H1 (cell line): ENCODE data around the gene GPR15. TPM values are rescaled to one million over a fixed set of nuclear protein-coding genes. Genes with fewer than 3 reads are reported as not detected.

ENCODE experiments used
- CTCF ChIA-PET: fragments of 300-600 bp; sonication (Branson Sonifier 250); formaldehyde crosslinking; loops from one replicate; lab custom pipeline; 2021; ENCODE audit not compliant: partially characterized antibody; lab: Charles Lee
- POLR2A ChIA-PET: fragments of 300-600 bp; sonication (Branson Sonifier 250); formaldehyde crosslinking; loops from one replicate; lab custom pipeline; 2021; ENCODE audit warnings: inconsistent platforms; ENCODE audit not compliant: partially characterized antibody; lab: Charles Lee
- DNase-seq, 2 experiments: peaks; one replicate each; pipeline versions ENCODE4 v3.0.0 to v3.0.0-alpha.2; 2010 to 2022; ENCODE audit warnings: low spot score in 2 of 2, low read depth in 1 of 2, mixed read lengths in 1 of 2
- FAIRE-seq: peaks from 2 replicates; lab custom pipeline; 2011; peaks lifted over from hg19 to GRCh38; lab: Jason Lieb, UNC
- H2AFZ ChIP-seq: 2 replicates; pipeline ENCODE4 v1.8.1; 2012; ENCODE audit warnings: low read length, inconsistent platforms
- H2AK5ac ChIP-seq: 2 replicates; pipeline ENCODE4 v1.6.1; 2013; ENCODE audit warnings: low read depth, low read length
- H2BK120ac ChIP-seq: replicated peaks from 2 replicates; pipeline ENCODE3; 2013; ENCODE audit warnings: low read depth, low read length, inconsistent platforms
- H2BK12ac ChIP-seq: 2 replicates; pipeline ENCODE4 v1.6.1; 2013; ENCODE audit warnings: low read depth, low read length
- H2BK15ac ChIP-seq: 2 replicates; pipeline ENCODE4 v1.6.1; 2013; ENCODE audit warnings: low read length
- H2BK20ac ChIP-seq: 2 replicates; pipeline ENCODE4 v1.6.1; 2013; ENCODE audit warnings: low read length
- H2BK5ac ChIP-seq: 2 replicates; pipeline ENCODE4 v1.6.1; 2013; ENCODE audit warnings: low read depth, low read length
- H3K14ac ChIP-seq: 2 replicates; pipeline ENCODE4 v1.6.1; 2013; ENCODE audit warnings: inconsistent platforms; ENCODE audit not compliant: insufficient read length
- H3K18ac ChIP-seq: 2 replicates; pipeline ENCODE4 v1.6.1; 2013; ENCODE audit warnings: low read length; ENCODE audit errors: extremely low read depth
- H3K23ac ChIP-seq: 2 replicates; pipeline ENCODE4 v1.6.1; 2013; ENCODE audit warnings: inconsistent platforms; ENCODE audit not compliant: insufficient read length
- H3K23me2 ChIP-seq: 2 replicates; pipeline ENCODE4 v1.6.1; 2013; ENCODE audit warnings: low read depth, low read length
- H3K27ac ChIP-seq: 2 replicates; pipeline ENCODE4 v1.6.1; 2011; ENCODE audit warnings: low read depth, low read length, inconsistent platforms
- H3K27me3 ChIP-seq, 4 experiments: replicated peaks in 1 of 4; 1 replicate in 1 of 4; 2 replicates in 3 of 4; pipeline versions ENCODE4 v1.6.1 to v1.8.1; 2011 to 2013; ENCODE audit warnings: low read length in 3 of 4, mild to moderate bottlenecking in 3 of 4, inconsistent platforms in 2 of 4, mixed read lengths in 2 of 4, moderate library complexity in 1 of 4; ENCODE audit not compliant: control insufficient read depth in 3 of 4, insufficient read depth in 3 of 4; ENCODE audit errors: extremely low read depth in 1 of 4
- H3K36me3 ChIP-seq, 4 experiments: 2 replicates each; pipeline versions ENCODE4 v1.6.1 to v1.8.1; 2011 to 2013; ENCODE audit warnings: mild to moderate bottlenecking in 4 of 4, low read length in 3 of 4, moderate library complexity in 2 of 4, control low read depth in 1 of 4, inconsistent platforms in 1 of 4; ENCODE audit not compliant: insufficient read depth in 4 of 4, control insufficient read depth in 2 of 4
- H3K4ac ChIP-seq: replicated peaks from 2 replicates; pipeline ENCODE3; 2013; ENCODE audit warnings: low read length, low read depth, mixed read lengths, inconsistent platforms; ENCODE audit not compliant: insufficient read length
- H3K4me1 ChIP-seq, 4 experiments: replicated peaks in 1 of 4; 1 replicate in 1 of 4; 2 replicates in 3 of 4; pipeline versions ENCODE4 v1.6.1 to v1.8.1; 2011 to 2013; ENCODE audit warnings: low read length in 3 of 4, inconsistent platforms in 2 of 4, mixed read lengths in 1 of 4; ENCODE audit not compliant: insufficient read depth in 4 of 4, control insufficient read depth in 3 of 4
- H3K4me2 ChIP-seq, 2 experiments: 2 replicates each; pipeline versions ENCODE4 v1.6.1 to v1.8.1; 2011 to 2013; ENCODE audit warnings: low read depth in 2 of 2, low read length in 2 of 2, control low read depth in 1 of 2, inconsistent platforms in 1 of 2, mild to moderate bottlenecking in 1 of 2; ENCODE audit not compliant: insufficient read depth in 1 of 2
- H3K4me3 ChIP-seq, 4 experiments: fragments of 200-600, 300-600 bp in 1 of 4; sonication (generic), shearing (Covaris generic), sonication (Bioruptor Twin) in 1 of 4; 2 replicates each; pipeline versions ENCODE4 v1.5.1 to v1.8.1; 2011 to 2016; ENCODE audit warnings: low read length in 4 of 4, low read depth in 3 of 4, control low read depth in 2 of 4, inconsistent platforms in 2 of 4, mild to moderate bottlenecking in 2 of 4, mixed read lengths in 1 of 4, moderate library complexity in 1 of 4; ENCODE audit not compliant: insufficient read depth in 2 of 4; ENCODE audit errors: extremely low read depth in 1 of 4
- H3K56ac ChIP-seq: replicated peaks from 2 replicates; pipeline ENCODE3; 2013; ENCODE audit warnings: low read depth, mild to moderate bottlenecking, mixed read lengths, low read length, inconsistent platforms; ENCODE audit not compliant: insufficient read length
- H3K79me1 ChIP-seq: 2 replicates; pipeline ENCODE4 v1.6.1; 2013; ENCODE audit warnings: low read depth, low read length, control low read depth
- H3K79me2 ChIP-seq, 2 experiments: 2 replicates each; pipeline versions ENCODE4 v1.6.1 to v1.8.1; 2012 to 2013; ENCODE audit warnings: low read length in 2 of 2, mild to moderate bottlenecking in 2 of 2, inconsistent platforms in 1 of 2; ENCODE audit not compliant: insufficient read depth in 2 of 2, control insufficient read depth in 1 of 2
- H3K9ac ChIP-seq, 4 experiments: replicated peaks in 1 of 4; 1 replicate in 1 of 4; 2 replicates in 3 of 4; pipeline versions ENCODE4 v1.6.1 to v1.8.1; 2011 to 2013; ENCODE audit warnings: low read depth in 3 of 4, low read length in 3 of 4, control low read depth in 2 of 4, mild to moderate bottlenecking in 2 of 4, moderate library complexity in 2 of 4, inconsistent platforms in 1 of 4; ENCODE audit errors: extremely low read depth in 1 of 4
- H3K9me3 ChIP-seq, 2 experiments: 2 replicates each; pipeline versions ENCODE4 v1.6.1 to v1.8.1; 2012 to 2013; ENCODE audit warnings: mild to moderate bottlenecking in 2 of 2, moderate library complexity in 2 of 2, control low read depth in 1 of 2, inconsistent platforms in 1 of 2, low read depth in 1 of 2, low read length in 1 of 2, mixed read lengths in 1 of 2; ENCODE audit not compliant: insufficient read depth in 2 of 2
- H4K20me1 ChIP-seq, 2 experiments: replicated peaks in 1 of 2; 2 replicates each; pipeline versions ENCODE3 to v1.8.1; 2011 to 2013; ENCODE audit warnings: inconsistent platforms in 2 of 2, low read length in 2 of 2, mild to moderate bottlenecking in 1 of 2; ENCODE audit not compliant: insufficient read depth in 2 of 2, control insufficient read depth in 1 of 2
- H4K5ac ChIP-seq: 2 replicates; pipeline ENCODE4 v1.6.1; 2013; ENCODE audit warnings: low read length, low read depth, mixed read lengths, inconsistent platforms; ENCODE audit not compliant: insufficient read length
- H4K8ac ChIP-seq: 2 replicates; pipeline ENCODE4 v1.8.0; 2013; ENCODE audit warnings: mild to moderate bottlenecking, moderate library complexity, low read length, inconsistent platforms; ENCODE audit not compliant: insufficient read depth; ENCODE audit errors: extremely low read depth
- H4K91ac ChIP-seq: replicated peaks from 2 replicates; pipeline ENCODE3; 2013; ENCODE audit warnings: low read length, mixed read lengths, inconsistent platforms; ENCODE audit not compliant: insufficient read length
- CBX8 ChIP-seq: fragments of 300-800, 300-1000 bp; sonication (generic); IDR thresholded peaks from 2 replicates; pipeline ENCODE4 v1.7.1; 2016; ENCODE audit warnings: low read depth, low read length, borderline replicate concordance
- E2F6 ChIP-seq: IDR thresholded peaks from 2 replicates; pipeline ENCODE4 v1.6.1; 2012; ENCODE audit warnings: inconsistent platforms
- EP300 ChIP-seq, 2 experiments: IDR thresholded peaks; 1 replicate in 1 of 2; 2 replicates in 1 of 2; pipeline ENCODE4 v1.6.1; 2011 to 2012; ENCODE audit warnings: low read depth in 2 of 2, low read length in 2 of 2, mild to moderate bottlenecking in 2 of 2, borderline replicate concordance in 1 of 2, inconsistent platforms in 1 of 2, moderate library complexity in 1 of 2
- FOSL1 ChIP-seq: IDR thresholded peaks from 2 replicates; pipeline ENCODE4 v1.6.1; 2011; ENCODE audit warnings: mild to moderate bottlenecking, low read depth, low read length, moderate library complexity; ENCODE audit not compliant: insufficient read depth
- JUN ChIP-seq: IDR thresholded peaks from 2 replicates; pipeline ENCODE4 v1.6.1; 2011; ENCODE audit warnings: low read depth, mild to moderate bottlenecking, improper control_type of control experiment, low read length
- JUND ChIP-seq: IDR thresholded peaks from 2 replicates; pipeline ENCODE4 v1.6.1; 2011; ENCODE audit warnings: mild to moderate bottlenecking, improper control_type of control experiment, low read length
- KDM4A ChIP-seq: IDR thresholded peaks from one replicate; pipeline ENCODE4 v1.7.1; 2012; ENCODE audit warnings: low read depth, mild to moderate bottlenecking, moderate library complexity, low read length, inconsistent platforms; ENCODE audit not compliant: severe bottlenecking
- MAX ChIP-seq: IDR thresholded peaks from 2 replicates; pipeline ENCODE4 v1.6.1; 2012; ENCODE audit warnings: inconsistent platforms
- RNF2 ChIP-seq: fragments of 200-900, 300-1000 bp; sonication (generic); IDR thresholded peaks from 2 replicates; pipeline ENCODE4 v1.7.1; 2016; ENCODE audit warnings: borderline replicate concordance, low read depth, mild to moderate bottlenecking, antibody characterized with exemption, low read length; ENCODE audit not compliant: poor library complexity, severe bottlenecking; ENCODE audit errors: missing control alignments
- SIX5 ChIP-seq: IDR thresholded peaks from 2 replicates; pipeline ENCODE4 v1.6.1; 2011; ENCODE audit warnings: mild to moderate bottlenecking, low read depth, low read length
- SRF ChIP-seq: IDR thresholded peaks from 2 replicates; pipeline ENCODE4 v1.6.1; 2011; ENCODE audit warnings: mild to moderate bottlenecking, low read depth, low read length, moderate library complexity
- TAF1 ChIP-seq: IDR thresholded peaks from 2 replicates; pipeline ENCODE4 v1.6.1; 2011; ENCODE audit warnings: mild to moderate bottlenecking, low read depth, low read length
- ZNF274 ChIP-seq: IDR thresholded peaks from 2 replicates; pipeline ENCODE4 v1.7.0; 2012; ENCODE audit warnings: low read length, borderline replicate concordance; ENCODE audit errors: extremely low read depth
- WGBS, 2 experiments: shearing (Covaris generic) in 1 of 2; methylation state at CpG; one replicate each; pipeline versions ENCODE4 v1.1.6 to v1.1.7; 2013 to 2015; ENCODE audit warnings: low lambda C conversion rate in 2 of 2, mixed read lengths in 2 of 2, inconsistent platforms in 1 of 2, low coverage in 1 of 2, missing lambda C conversion rate in 1 of 2; ENCODE audit not compliant: insufficient replicate concordance in 2 of 2, insufficient coverage in 1 of 2, insufficient read length in 1 of 2; ENCODE audit errors: extremely low coverage in 1 of 2, missing lambda C conversion rate in 1 of 2; 5-methylcytosine and 5-hydroxymethylcytosine counted together
- polyA plus RNA-seq, 7 experiments: library from polyadenylated mRNA; depleted of rRNA in 3 of 7; stranded (reverse) in 5 of 7; unstranded in 2 of 7; fragments of >200 nt in 5 of 7; fragments of 200-250 nt in 2 of 7; gene quantifications; 1 replicate in 5 of 7; 2 replicates in 1 of 7; 4 replicates in 1 of 7; pipeline versions ENCODE4 v1.2.1 to v1.2.3, GENCODE V29; 2011 to 2013; ENCODE audit warnings: missing spikeins in 2 of 7, mixed read lengths in 2 of 7
- total RNA-seq: library from RNA; stranded (reverse); fragmentation: NEBNext Ultra II Directional; extraction: Animal tissue kit (Norgen Biotek cat#: 25700); gene quantifications from 2 replicates; pipeline ENCODE4 v1.2.1, GENCODE V29; 2021

Gene GPR15
- total and polyA plus RNA-seq, 2 of the 8 experiments (the other 6 are each of a cell fraction or from before 2014, with no cell fraction given), result not detected

DNA sequence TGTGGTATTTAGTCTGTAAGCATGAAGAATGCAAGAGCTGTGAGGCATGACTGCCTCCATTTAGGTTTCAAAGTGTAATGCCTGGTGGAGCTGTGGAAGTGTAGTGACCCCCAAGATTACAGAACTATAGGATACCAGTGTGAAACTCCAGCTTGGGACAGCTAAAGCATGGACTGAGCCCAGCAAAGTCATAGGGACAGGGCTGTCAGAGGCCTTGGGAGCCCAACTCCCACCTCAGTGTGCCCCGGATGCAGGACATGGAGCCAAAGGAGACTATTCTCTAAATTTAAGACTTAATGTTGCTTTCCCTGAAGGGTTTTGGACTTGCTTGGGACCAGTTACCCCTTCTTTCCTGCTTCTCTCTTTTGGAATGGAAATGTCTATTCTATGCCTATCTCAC is 10.8 kb downstream of the GPR15 start:
- DNase-seq (no peak), FAIRE-seq (no peak)
- Histone ChIP-seq H3K4me3 (no peak overlapping the region), H3K4me2 (no peak overlapping the region), H2BK15ac (peak overlapping the region; percentile 26; the same call in 1 of the 2 replicates), H3K23me2 (no peaks in the 10 kb centered on the region), H4K91ac (no peak overlapping the region), H3K4ac (no peak overlapping the region), H3K23ac (no peak overlapping the region), H3K36me3 (no peaks in the 10 kb centered on the region), H3K18ac (no peak overlapping the region), H3K79me2 (no peaks in the 10 kb centered on the region), H3K56ac (no peak overlapping the region), H2BK12ac (no peak overlapping the region), H3K27ac (no peak overlapping the region), H4K20me1 (no peaks in the 10 kb centered on the region), H2BK5ac (no peak overlapping the region), H3K9ac (no peak overlapping the region), H2AFZ (no peak overlapping the region), H3K27me3 (no peaks in the 10 kb centered on the region), H2AK5ac (no peak overlapping the region), H3K79me1 (no peaks in the 10 kb centered on the region), H3K4me1 (peaks cover 0 to 2% (median 0%) of the 10 kb centered on the region in 4 experiments; a peak in 1 of 7 replicates), H4K5ac (no peak overlapping the region), H2BK20ac (no peak overlapping the region), H4K8ac (no peak overlapping the region), H3K9me3 (no peaks in the 10 kb centered on the region), H3K14ac (no peak overlapping the region), H2BK120ac (no peak overlapping the region)
- ChIA-PET CTCF (interaction anchor here (0.5 kb wide), 1 partner anchor 286 kb away, joined by 3 read pairs; no protein-coding TSS in a partner anchor), POLR2A (no interaction called here)
- 100% methylated on average over 1 of the region's 1 CpG; no CpG with 5 or more reads in 1 of the 2 experiments for WGBS, 2 experiments
- TF ChIP-seq CBX8 (no peak), SIX5 (no peak), TAF1 (no peak), ZNF274 (no peak), KDM4A (no peak), SRF (no peak), MAX (no peak), JUN (no peak), RNF2 (no peak), JUND (no peak), EP300 (IDR thresholded peaks at IDR 0.05; ENCODE audit: borderline replicate concordance in 1 of 2, low read depth in 2 of 2, low read length in 2 of 2) (no peak), FOSL1 (no peak), E2F6 (no peak)
